ENCODE measurements around the gene AKAP13.

The AKAP13 gene

DNA sequence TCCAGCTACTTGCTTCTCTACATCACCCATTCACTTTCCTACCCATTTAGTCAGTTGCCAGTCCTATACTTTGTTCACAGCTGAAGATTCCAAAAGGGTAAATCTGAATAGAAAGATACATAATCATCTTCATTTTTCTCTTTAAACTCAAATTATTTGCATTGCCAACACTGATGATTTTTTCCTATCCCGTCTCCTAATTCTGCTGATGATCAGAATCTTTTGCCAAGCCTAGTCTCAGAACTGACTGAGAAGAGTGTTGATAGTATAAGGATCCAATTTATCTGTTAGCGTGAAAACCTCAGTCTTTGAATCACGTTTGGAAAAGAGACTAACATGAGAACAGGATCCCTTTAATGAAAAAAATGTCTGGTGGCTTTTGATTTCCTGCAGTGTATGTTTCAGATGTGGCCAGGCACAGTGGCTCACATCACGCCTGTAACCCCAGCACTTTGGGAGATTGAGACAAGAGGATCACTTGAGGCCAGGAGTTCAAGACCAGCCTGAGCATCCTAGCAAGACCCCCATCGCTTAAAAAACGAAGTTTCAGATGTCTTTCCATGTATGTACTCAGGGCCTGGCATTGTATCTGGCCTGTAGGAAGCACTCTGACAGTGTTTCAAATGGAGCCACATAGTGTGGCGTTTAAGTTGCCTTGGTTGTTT lies 244.9 kb downstream of the AKAP13 start:
- TF ChIP-seq FOXM1 (IDR thresholded peaks at IDR 0.05; ENCODE audit: borderline replicate concordance, low read depth) (no peak), TAF1 (IDR thresholded peaks at IDR 0.05; ENCODE audit: low read depth) (no peak), EP300 (IDR thresholded peaks at IDR 0.05; ENCODE audit: borderline replicate concordance) (no peak), TCF12 (IDR thresholded peaks at IDR 0.05; ENCODE audit: low read depth) (no peak), RAD21 (IDR thresholded peaks at IDR 0.05; ENCODE audit: low read depth) (no peak), YY1 (IDR thresholded peaks at IDR 0.05; ENCODE audit: low read depth) (no peak), CEBPB (IDR thresholded peaks at IDR 0.05) (no peak), NFIC (IDR thresholded peaks at IDR 0.05) (no peak), EGR1 (IDR thresholded peaks at IDR 0.05) (no peak)
- TF ChIP-seq, protein P1, sequence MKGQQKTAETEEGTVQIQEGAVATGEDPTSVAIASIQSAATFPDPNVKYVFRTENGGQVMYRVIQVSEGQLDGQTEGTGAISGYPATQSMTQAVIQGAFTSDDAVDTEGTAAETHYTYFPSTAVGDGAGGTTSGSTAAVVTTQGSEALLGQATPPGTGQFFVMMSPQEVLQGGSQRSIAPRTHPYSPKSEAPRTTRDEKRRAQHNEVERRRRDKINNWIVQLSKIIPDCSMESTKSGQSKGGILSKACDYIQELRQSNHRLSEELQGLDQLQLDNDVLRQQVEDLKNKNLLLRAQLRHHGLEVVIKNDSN (IDR thresholded peaks at IDR 0.05): no peak
- TF ChIP-seq, protein P2, sequence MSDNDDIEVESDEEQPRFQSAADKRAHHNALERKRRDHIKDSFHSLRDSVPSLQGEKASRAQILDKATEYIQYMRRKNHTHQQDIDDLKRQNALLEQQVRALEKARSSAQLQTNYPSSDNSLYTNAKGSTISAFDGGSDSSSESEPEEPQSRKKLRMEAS (IDR thresholded peaks at IDR 0.05): no peak
- TF ChIP-seq, protein P3, sequence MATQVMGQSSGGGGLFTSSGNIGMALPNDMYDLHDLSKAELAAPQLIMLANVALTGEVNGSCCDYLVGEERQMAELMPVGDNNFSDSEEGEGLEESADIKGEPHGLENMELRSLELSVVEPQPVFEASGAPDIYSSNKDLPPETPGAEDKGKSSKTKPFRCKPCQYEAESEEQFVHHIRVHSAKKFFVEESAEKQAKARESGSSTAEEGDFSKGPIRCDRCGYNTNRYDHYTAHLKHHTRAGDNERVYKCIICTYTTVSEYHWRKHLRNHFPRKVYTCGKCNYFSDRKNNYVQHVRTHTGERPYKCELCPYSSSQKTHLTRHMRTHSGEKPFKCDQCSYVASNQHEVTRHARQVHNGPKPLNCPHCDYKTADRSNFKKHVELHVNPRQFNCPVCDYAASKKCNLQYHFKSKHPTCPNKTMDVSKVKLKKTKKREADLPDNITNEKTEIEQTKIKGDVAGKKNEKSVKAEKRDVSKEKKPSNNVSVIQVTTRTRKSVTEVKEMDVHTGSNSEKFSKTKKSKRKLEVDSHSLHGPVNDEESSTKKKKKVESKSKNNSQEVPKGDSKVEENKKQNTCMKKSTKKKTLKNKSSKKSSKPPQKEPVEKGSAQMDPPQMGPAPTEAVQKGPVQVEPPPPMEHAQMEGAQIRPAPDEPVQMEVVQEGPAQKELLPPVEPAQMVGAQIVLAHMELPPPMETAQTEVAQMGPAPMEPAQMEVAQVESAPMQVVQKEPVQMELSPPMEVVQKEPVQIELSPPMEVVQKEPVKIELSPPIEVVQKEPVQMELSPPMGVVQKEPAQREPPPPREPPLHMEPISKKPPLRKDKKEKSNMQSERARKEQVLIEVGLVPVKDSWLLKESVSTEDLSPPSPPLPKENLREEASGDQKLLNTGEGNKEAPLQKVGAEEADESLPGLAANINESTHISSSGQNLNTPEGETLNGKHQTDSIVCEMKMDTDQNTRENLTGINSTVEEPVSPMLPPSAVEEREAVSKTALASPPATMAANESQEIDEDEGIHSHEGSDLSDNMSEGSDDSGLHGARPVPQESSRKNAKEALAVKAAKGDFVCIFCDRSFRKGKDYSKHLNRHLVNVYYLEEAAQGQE (IDR thresholded peaks at IDR 0.05; ENCODE audit: low read depth): no peak

DNA sequence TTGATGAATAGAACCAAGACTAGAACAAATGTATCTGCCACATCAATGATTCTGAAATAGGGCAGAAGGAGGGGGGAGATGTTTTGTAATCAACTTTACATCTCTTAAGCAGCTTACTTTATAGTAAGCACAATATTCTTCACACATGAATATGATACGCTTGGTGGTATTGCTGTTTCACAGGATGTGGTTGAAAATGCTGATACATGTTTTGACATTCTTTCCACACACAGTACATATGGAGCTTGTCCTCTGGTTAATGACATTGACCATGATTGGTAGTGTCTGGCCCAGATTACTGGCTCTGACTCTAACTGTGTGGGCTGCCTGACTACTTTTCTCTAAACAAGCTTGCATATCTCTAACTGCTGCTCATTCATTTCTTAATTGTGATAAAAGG lies 245.5 kb downstream of the AKAP13 start:
- TF ChIP-seq, protein P1 (IDR thresholded peaks at IDR 0.05): no peak
- TF ChIP-seq EGR1 (IDR thresholded peaks at IDR 0.05) (no peak), ZBTB7A (IDR thresholded peaks at IDR 0.05; ENCODE audit: low read depth) (no peak), TAF1 (IDR thresholded peaks at IDR 0.05; ENCODE audit: low read depth) (no peak), YY1 (IDR thresholded peaks at IDR 0.05; ENCODE audit: low read depth) (no peak)

DNA sequence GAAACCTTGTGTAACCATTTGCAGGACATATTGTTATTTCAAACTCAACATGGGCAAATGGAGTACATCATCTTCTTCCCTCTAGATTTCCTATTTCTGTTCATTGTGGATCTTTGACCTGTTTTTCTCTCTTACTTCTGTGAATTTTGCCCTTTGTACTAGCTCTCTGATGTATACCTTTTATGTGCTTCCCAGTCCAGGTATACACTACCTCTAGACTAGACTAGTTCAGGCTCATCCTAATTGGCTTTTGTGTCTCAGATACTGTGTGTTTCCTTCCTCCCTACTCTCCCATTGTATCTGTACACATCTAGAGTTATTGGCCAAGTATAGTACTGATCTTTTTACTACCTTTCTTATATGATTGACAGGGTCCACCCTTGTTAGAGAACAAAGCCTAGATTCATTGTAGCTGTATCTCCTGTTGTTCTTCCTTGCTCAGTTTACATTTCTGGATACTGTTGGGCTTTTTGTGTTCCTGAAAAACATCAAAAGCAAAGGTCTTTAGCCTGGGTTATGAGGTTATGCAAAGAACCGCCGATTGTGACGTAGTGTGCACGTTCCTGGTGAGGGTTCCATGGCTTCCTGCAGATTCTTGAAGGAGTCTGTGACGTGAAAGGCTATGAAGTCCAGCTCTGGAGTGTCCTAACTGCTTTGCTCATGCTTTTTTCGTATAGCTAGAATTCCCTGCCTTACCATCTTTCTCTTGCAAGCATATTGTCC lies 247.0 kb downstream of the AKAP13 start:
- TF ChIP-seq EGR1 (IDR thresholded peaks at IDR 0.05) (no peak), TCF12 (IDR thresholded peaks at IDR 0.05; ENCODE audit: low read depth) (no peak), NFIC (IDR thresholded peaks at IDR 0.05) (no peak), EP300 (IDR thresholded peaks at IDR 0.05; ENCODE audit: borderline replicate concordance) (no peak), ZBTB7A (IDR thresholded peaks at IDR 0.05; ENCODE audit: low read depth) (no peak), CREB1 (IDR thresholded peaks at IDR 0.05; ENCODE audit: low read depth) (no peak), FOXM1 (IDR thresholded peaks at IDR 0.05; ENCODE audit: borderline replicate concordance, low read depth) (no peak)
- TF ChIP-seq, protein P2 (IDR thresholded peaks at IDR 0.05): no peak
- TF ChIP-seq, protein P1 (IDR thresholded peaks at IDR 0.05): no peak
- TF ChIP-seq, protein P3 (IDR thresholded peaks at IDR 0.05; ENCODE audit: low read depth): no peak

DNA sequence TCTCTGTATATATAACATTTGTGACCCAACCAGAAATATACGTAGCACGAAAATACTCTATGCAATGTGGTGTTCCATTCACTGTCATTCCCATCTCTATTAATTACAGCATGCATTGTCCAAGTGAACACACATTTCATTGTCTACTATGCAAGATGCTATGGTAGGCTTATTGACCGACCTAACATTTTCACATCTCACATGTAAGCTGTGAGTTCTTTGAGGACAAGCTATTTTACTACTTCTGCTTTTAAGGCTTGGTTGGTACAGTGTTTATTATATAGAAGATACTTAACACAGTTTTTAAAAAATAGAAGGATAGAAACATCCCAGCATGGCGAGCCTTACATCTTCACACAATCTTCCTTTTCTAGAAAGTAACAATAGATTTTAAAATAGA lies 249.9 kb downstream of the AKAP13 start:
- TF ChIP-seq ZBTB7A (IDR thresholded peaks at IDR 0.05; ENCODE audit: low read depth) (no peak), RAD21 (IDR thresholded peaks at IDR 0.05; ENCODE audit: low read depth) (no peak), CEBPB (IDR thresholded peaks at IDR 0.05) (no peak), NFIC (IDR thresholded peaks at IDR 0.05) (no peak), TEAD4 (IDR thresholded peaks at IDR 0.05) (no peak), FOXM1 (IDR thresholded peaks at IDR 0.05; ENCODE audit: borderline replicate concordance, low read depth) (no peak)
- TF ChIP-seq, protein P3 (IDR thresholded peaks at IDR 0.05; ENCODE audit: low read depth): no peak
- TF ChIP-seq, protein P1 (IDR thresholded peaks at IDR 0.05): no peak
